K562 (cell line): ENCODE data around the gene POLR2A. TPM values are rescaled to one million over a fixed set of nuclear protein-coding genes. Genes with fewer than 3 reads are reported as not detected.

Source experiments
- ARID1B ChIP-seq: fragments of 450-650 bp; IDR thresholded peaks from 2 replicates; pipeline ENCODE4 v1.6.1; 2016; ENCODE audit warnings: antibody characterized with exemption, mild to moderate bottlenecking, inconsistent platforms
- KDM5B ChIP-seq: fragments of 200-600 bp; sonication (generic); IDR thresholded peaks from 2 replicates; pipeline ENCODE4 v1.6.1; 2012; ENCODE audit warnings: low read depth, mild to moderate bottlenecking, moderate library complexity, low read length, control low read depth, inconsistent platforms; ENCODE audit not compliant: insufficient replicate concordance
- SRSF9 ChIP-seq: fragments of 200-400 bp; formaldehyde crosslinking; IDR thresholded peaks from 2 replicates; pipeline ENCODE4 v1.6.1; 2017; ENCODE audit warnings: low read depth, low read length, borderline replicate concordance
- TAL1 ChIP-seq: fragments of 450-650 bp; IDR thresholded peaks from 2 replicates; pipeline ENCODE4 v1.6.1; 2016; ENCODE audit warnings: mild to moderate bottlenecking
- ZNF24 ChIP-seq: fragments of 450-650 bp; IDR thresholded peaks from 2 replicates; pipeline ENCODE4 v1.6.1; 2016
- ZSCAN29 ChIP-seq: fragments of 450-650 bp; IDR thresholded peaks from 2 replicates; pipeline ENCODE4 v1.6.1; 2017
- polyA plus RNA-seq, 8 experiments: library from polyadenylated mRNA; depleted of rRNA in 4 of 8; stranded (reverse) in 5 of 8; unstranded in 3 of 8; fragments of >200 nt; fragmentation: Nextera tagmentation in 2 of 8; fragmentation: Illumina TruSeq in 1 of 8; extraction: Ambion mirVana in 2 of 8; extraction: Trizol in 1 of 8; gene quantifications; 2 replicates each; pipeline versions ENCODE4 v1.2.1 to v1.2.3, GENCODE V29; 2011 to 2014; ENCODE audit warnings: inconsistent platforms in 1 of 8, missing spikeins in 1 of 8
- total RNA-seq, 7 experiments: library from RNA; depleted of rRNA in 6 of 7; stranded (reverse); fragments of >200 nt in 6 of 7; fragmentation: Illumina TruSeq in 2 of 7; extraction: Trizol in 2 of 7; gene quantifications; 2 replicates each; pipeline versions ENCODE4 v1.2.1 to v1.2.3, GENCODE V29; 2011 to 2021; ENCODE audit warnings: low replicate concordance in 1 of 7
- TF ChIP-seq, protein P1 (sequence below): IDR thresholded peaks from 2 replicates; pipeline ENCODE4 v1.6.1; 2012; ENCODE audit warnings: low read depth, low read length, improper control_type of control experiment, borderline replicate concordance
- TF ChIP-seq, protein P2 (sequence below): fragments of 450-650 bp; IDR thresholded peaks from 2 replicates; pipeline ENCODE4 v1.6.1; 2018; ENCODE audit warnings: mild to moderate bottlenecking, low read depth; ENCODE audit not compliant: partially characterized antibody
- TF ChIP-seq, protein P3 (sequence below): fragments of 250-450 bp; sonication (Bioruptor Pico); IDR thresholded peaks from 2 replicates; pipeline ENCODE4 v1.5.0; 2022; ENCODE audit warnings: mild to moderate bottlenecking
- TF ChIP-seq, protein P4 (sequence below): sonication (generic); formaldehyde crosslinking; IDR thresholded peaks from 2 replicates; pipeline ENCODE4 v1.8.1; 2023; ENCODE audit warnings: mild to moderate bottlenecking, missing genetic modification reagents
- TF ChIP-seq, protein P5 (sequence below): fragments of 450-650 bp; conservative IDR thresholded peaks from 2 replicates; pipeline ENCODE4 v1.6.1; 2016; ENCODE audit warnings: missing genetic modification characterization, low read depth, mild to moderate bottlenecking, control low read depth, missing compliant biosample characterization
- TF ChIP-seq, protein P6 (sequence below): fragments of 450-650 bp; IDR thresholded peaks from 2 replicates; pipeline ENCODE4 v1.6.1; 2017; ENCODE audit warnings: antibody characterized with exemption, mild to moderate bottlenecking
- TF ChIP-seq, protein P7 (sequence below): fragments of 250-450 bp; sonication (Bioruptor Pico); IDR thresholded peaks from 2 replicates; pipeline ENCODE4 v1.6.1; 2021; ENCODE audit warnings: mild to moderate bottlenecking

POLR2A gene
- total and polyA plus RNA-seq, 9 of the 15 experiments (the other 6 are each of a cell fraction or from before 2014, with no cell fraction given), result 1.3 to 109 (median 12.4) TPM

DNA sequence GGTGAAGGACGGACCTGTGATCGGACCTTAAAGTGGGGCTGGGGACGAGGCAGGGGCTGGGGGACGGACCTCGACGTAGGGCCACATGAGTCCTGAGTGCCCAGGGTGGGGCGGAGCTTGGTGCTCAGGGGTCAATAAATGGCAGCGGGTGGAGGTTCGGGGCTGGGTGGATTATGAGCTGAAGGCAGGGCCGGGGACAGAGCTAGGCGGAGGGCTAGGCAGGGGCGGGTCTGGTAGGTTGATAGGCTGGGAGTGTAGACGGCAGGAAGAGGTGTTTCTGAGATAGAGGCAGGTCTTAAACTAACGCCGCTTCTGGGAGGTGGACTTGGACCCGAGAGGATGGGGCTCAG is 38.6 kb upstream of the POLR2A start (continued):
- TF ChIP-seq, protein P1, sequence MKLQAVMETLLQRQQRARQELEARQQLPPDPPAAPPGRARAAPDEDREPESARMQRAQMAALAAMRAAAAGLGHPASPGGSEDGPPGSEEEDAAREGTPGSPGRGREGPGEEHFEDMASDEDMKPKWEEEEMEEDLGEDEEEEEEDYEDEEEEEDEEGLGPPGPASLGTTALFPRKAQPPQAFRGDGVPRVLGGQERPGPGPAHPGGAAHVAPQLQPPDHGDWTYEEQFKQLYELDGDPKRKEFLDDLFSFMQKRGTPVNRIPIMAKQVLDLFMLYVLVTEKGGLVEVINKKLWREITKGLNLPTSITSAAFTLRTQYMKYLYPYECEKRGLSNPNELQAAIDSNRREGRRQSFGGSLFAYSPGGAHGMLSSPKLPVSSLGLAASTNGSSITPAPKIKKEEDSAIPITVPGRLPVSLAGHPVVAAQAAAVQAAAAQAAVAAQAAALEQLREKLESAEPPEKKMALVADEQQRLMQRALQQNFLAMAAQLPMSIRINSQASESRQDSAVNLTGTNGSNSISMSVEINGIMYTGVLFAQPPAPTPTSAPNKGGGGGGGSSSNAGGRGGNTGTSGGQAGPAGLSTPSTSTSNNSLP, result no peak
- TF ChIP-seq, protein P2, sequence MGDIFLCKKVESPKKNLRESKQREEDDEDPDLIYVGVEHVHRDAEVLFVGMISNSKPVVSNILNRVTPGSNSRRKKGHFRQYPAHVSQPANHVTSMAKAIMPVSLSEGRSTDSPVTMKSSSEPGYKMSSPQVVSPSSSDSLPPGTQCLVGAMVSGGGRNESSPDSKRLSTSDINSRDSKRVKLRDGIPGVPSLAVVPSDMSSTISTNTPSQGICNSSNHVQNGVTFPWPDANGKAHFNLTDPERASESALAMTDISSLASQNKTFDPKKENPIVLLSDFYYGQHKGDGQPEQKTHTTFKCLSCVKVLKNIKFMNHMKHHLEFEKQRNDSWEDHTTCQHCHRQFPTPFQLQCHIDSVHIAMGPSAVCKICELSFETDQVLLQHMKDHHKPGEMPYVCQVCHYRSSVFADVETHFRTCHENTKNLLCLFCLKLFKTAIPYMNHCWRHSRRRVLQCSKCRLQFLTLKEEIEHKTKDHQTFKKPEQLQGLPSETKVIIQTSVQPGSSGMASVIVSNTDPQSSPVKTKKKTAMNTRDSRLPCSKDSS, result no peak
- TF ChIP-seq, protein P3, sequence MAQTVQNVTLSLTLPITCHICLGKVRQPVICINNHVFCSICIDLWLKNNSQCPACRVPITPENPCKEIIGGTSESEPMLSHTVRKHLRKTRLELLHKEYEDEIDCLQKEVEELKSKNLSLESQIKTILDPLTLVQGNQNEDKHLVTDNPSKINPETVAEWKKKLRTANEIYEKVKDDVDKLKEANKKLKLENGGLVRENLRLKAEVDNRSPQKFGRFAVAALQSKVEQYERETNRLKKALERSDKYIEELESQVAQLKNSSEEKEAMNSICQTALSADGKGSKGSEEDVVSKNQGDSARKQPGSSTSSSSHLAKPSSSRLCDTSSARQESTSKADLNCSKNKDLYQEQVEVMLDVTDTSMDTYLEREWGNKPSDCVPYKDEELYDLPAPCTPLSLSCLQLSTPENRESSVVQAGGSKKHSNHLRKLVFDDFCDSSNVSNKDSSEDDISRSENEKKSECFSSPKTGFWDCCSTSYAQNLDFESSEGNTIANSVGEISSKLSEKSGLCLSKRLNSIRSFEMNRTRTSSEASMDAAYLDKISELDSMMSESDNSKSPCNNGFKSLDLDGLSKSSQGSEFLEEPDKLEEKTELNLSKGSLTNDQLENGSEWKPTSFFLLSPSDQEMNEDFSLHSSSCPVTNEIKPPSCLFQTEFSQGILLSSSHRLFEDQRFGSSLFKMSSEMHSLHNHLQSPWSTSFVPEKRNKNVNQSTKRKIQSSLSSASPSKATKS (CRISPR knock-in tag), result no peak
- TF ChIP-seq, protein P4, sequence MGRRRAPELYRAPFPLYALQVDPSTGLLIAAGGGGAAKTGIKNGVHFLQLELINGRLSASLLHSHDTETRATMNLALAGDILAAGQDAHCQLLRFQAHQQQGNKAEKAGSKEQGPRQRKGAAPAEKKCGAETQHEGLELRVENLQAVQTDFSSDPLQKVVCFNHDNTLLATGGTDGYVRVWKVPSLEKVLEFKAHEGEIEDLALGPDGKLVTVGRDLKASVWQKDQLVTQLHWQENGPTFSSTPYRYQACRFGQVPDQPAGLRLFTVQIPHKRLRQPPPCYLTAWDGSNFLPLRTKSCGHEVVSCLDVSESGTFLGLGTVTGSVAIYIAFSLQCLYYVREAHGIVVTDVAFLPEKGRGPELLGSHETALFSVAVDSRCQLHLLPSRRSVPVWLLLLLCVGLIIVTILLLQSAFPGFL (CRISPR knock-in tag), result no peak
- TF ChIP-seq TAL1 (no peak), ZNF24 (0 out of 2 replicates have a peak, but pooled peaks have one; percentile 11), ZSCAN29 (no peak), SRSF9 (no peak), KDM5B (no peak), ARID1B (no peak)
- TF ChIP-seq, protein P5, sequence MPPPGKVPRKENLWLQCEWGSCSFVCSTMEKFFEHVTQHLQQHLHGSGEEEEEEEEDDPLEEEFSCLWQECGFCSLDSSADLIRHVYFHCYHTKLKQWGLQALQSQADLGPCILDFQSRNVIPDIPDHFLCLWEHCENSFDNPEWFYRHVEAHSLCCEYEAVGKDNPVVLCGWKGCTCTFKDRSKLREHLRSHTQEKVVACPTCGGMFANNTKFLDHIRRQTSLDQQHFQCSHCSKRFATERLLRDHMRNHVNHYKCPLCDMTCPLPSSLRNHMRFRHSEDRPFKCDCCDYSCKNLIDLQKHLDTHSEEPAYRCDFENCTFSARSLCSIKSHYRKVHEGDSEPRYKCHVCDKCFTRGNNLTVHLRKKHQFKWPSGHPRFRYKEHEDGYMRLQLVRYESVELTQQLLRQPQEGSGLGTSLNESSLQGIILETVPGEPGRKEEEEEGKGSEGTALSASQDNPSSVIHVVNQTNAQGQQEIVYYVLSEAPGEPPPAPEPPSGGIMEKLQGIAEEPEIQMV (tag), result no peak
- TF ChIP-seq, protein P6, sequence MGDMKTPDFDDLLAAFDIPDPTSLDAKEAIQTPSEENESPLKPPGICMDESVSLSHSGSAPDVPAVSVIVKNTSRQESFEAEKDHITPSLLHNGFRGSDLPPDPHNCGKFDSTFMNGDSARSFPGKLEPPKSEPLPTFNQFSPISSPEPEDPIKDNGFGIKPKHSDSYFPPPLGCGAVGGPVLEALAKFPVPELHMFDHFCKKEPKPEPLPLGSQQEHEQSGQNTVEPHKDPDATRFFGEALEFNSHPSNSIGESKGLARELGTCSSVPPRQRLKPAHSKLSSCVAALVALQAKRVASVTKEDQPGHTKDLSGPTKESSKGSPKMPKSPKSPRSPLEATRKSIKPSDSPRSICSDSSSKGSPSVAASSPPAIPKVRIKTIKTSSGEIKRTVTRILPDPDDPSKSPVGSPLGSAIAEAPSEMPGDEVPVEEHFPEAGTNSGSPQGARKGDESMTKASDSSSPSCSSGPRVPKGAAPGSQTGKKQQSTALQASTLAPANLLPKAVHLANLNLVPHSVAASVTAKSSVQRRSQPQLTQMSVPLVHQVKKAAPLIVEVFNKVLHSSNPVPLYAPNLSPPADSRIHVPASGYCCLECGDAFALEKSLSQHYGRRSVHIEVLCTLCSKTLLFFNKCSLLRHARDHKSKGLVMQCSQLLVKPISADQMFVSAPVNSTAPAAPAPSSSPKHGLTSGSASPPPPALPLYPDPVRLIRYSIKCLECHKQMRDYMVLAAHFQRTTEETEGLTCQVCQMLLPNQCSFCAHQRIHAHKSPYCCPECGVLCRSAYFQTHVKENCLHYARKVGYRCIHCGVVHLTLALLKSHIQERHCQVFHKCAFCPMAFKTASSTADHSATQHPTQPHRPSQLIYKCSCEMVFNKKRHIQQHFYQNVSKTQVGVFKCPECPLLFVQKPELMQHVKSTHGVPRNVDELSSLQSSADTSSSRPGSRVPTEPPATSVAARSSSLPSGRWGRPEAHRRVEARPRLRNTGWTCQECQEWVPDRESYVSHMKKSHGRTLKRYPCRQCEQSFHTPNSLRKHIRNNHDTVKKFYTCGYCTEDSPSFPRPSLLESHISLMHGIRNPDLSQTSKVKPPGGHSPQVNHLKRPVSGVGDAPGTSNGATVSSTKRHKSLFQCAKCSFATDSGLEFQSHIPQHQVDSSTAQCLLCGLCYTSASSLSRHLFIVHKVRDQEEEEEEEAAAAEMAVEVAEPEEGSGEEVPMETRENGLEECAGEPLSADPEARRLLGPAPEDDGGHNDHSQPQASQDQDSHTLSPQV, result no peak
- TF ChIP-seq, protein P7, sequence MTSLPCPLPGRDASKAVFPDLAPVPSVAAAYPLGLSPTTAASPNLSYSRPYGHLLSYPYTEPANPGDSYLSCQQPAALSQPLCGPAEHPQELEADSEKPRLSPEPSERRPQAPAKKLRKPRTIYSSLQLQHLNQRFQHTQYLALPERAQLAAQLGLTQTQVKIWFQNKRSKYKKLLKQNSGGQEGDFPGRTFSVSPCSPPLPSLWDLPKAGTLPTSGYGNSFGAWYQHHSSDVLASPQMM (CRISPR knock-in tag), result no peak
